Left forelimb (tissue), 1 donor: ENCODE results near the gene FGD5.
"Not testable (repeated sequence)": the region's sequence is repeated elsewhere in the genome, so short reads cannot be mapped to it uniquely, and the experiment has no call there.

ENCODE experiments used
- DNase-seq: peaks from one replicate; pipeline ENCODE4 v3.0.0-alpha.2; 2018; ENCODE audit warnings: low spot score

Gene FGD5

GRCh38 chr3:14806641-14807263 lies 12.0 kb upstream of the FGD5 start:
- DNase-seq: no peak

GRCh38 chr3:14808025-14808424 lies 10.7 kb upstream of the FGD5 start:
- DNase-seq: no peak

- DNase-seq: no peak
Observed at GRCh38 chr3:14808502-14809266, 10.1 kb upstream of the FGD5 start.

GRCh38 chr3:14809611-14810010 lies 9.2 kb upstream of the FGD5 start:
- not testable (repeated sequence) for DNase-seq

- DNase-seq: no peak
Observed at GRCh38 chr3:14810070-14810791, 8.5 kb upstream of the FGD5 start.

- no peak for DNase-seq
Observed at GRCh38 chr3:14810801-14811661, 7.7 kb upstream of the FGD5 start.

- no peak for DNase-seq
Observed at GRCh38 chr3:14811684-14812083, 7.1 kb upstream of the FGD5 start.

GRCh38 chr3:14812196-14812790 lies 6.5 kb upstream of the FGD5 start:
- no peak for DNase-seq

GRCh38 chr3:14814411-14814871 lies 4.3 kb upstream of the FGD5 start:
- no peak for DNase-seq

- DNase-seq: no peak
Observed at GRCh38 chr3:14816359-14816758, 2.4 kb upstream of the FGD5 start.

GRCh38 chr3:14819671-14820070 lies 909 bp downstream of the FGD5 start:
- DNase-seq: no peak

- no peak for DNase-seq
Observed at GRCh38 chr3:14820156-14820555, 1.4 kb downstream of the FGD5 start.

GRCh38 chr3:14821151-14821550 lies 2.4 kb downstream of the FGD5 start:
- DNase-seq: no peak

GRCh38 chr3:14822134-14822533 lies 3.4 kb downstream of the FGD5 start:
- no peak for DNase-seq

GRCh38 chr3:14822670-14823390 lies 4.1 kb downstream of the FGD5 start:
- DNase-seq: no peak

- no peak for DNase-seq
Observed at GRCh38 chr3:14823393-14823792, 4.6 kb downstream of the FGD5 start.

- no peak for DNase-seq
Observed at GRCh38 chr3:14823910-14824629, 5.3 kb downstream of the FGD5 start.

- DNase-seq: no peak
Observed at GRCh38 chr3:14824646-14825045, 5.9 kb downstream of the FGD5 start.

- no peak for DNase-seq
Observed at GRCh38 chr3:14826069-14826468, 7.3 kb downstream of the FGD5 start.

- DNase-seq: no peak
Observed at GRCh38 chr3:14827776-14828175, 9.0 kb downstream of the FGD5 start.
